ENCODE data around the gene REX1BD. TPM values are rescaled to one million over a fixed set of nuclear protein-coding genes. Genes with fewer than 3 reads are reported as not detected.
A peak's percentile ranks its signal among the peaks of the same experiment; 100 is the strongest.
"Not testable (repeated sequence)": the region's sequence is repeated elsewhere in the genome, so short reads cannot be mapped to it uniquely, and the experiment has no call there.

REX1BD gene
- polyA plus RNA-seq, 3 donors, result 33.3 to 51.5 (median 41.9) TPM

GRCh38 chr19:18559685-18560084 lies 28.9 kb upstream of the REX1BD start:
- no peak for DNase-seq

- no peak for DNase-seq
Measured at GRCh38 chr19:18562086-18562485, 26.5 kb upstream of the REX1BD start.

DNA sequence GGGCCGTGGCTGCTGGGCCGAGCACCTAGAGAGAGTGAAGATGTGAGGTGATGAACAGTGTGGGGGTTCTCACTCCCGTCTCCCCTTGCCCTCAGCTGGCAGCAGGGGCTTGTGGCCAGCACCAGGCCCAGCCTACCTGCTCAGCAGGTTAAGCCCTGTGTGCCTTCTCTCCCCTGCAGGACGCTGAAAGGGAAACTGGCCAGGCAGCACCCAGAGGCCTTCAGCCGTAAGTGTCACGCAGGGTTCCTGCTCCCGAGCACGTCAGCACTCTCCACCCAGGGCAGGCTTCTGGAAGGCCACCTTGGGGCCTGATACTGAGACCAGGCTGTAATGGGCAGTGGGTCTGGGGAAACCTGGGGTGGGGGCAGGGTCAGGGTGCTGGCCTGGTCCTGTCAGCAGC lies 21.6 kb upstream of the REX1BD start:
- no peak for DNase-seq

GRCh38 chr19:18568367-18568766 lies 20.2 kb upstream of the REX1BD start:
- DNase-seq, result no peak

GRCh38 chr19:18571564-18572344 lies 16.8 kb upstream of the REX1BD start, which contains the start of gene UBA52:
Gene UBA52 (plus strand): TSS chr19:18571857. CDS start chr19:18573301, 1,444 bp downstream.
- DNase-seq, result peak; percentile 97

DNA sequence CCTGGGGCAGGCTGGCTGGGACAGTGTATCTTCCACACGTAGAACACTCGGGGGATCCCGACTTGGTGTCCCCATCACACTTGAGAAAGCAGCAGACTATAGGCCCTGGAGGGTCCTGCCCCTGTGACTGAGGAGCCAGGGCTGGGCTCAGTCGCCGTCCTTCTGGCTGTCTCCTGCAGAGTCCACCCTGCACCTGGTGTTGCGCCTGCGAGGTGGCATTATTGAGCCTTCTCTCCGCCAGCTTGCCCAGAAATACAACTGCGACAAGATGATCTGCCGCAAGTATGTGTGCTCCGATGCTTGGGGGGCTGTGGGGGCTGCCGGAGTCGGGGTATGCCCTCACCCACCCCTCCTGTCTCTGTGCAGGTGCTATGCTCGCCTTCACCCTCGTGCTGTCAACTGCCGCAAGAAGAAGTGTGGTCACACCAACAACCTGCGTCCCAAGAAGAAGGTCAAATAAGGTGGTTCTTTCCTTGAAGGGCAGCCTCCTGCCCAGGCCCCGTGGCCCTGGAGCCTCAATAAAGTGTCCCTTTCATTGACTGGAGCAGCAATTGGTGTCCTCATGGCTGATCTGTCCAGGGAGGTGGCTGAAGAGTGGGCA lies 13.8 kb upstream of the REX1BD start:
- no peak for DNase-seq

- DNase-seq, result no peak
Measured at GRCh38 chr19:18576383-18576782, 12.2 kb upstream of the REX1BD start.

DNA sequence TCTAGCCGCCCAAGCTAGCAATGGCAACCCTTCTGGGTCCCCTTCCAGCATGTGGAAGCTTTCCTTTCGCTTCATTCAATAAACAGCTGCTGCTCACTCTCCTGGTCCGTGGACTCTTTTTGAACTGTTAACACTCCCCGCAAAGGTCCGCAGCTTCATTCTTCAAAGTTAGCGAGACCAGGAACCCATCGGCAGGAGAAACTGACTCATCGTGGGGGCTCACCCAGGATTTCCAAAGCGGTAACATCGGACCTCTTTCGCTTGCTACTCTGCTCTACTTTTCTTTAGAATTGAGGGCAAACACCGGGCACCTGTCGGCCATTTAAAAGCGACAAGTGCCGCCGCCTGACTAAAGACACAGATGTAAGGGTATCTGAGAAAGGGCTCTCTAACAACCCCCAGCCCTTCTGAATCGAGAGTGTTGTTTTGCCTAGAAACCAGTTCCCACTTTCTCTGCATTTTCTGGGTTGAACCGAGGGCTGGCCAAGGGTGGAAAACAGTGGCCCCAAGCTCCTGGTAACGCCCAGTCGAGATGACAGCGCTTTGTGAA lies 11.2 kb upstream of the REX1BD start:
- no peak for DNase-seq

DNA sequence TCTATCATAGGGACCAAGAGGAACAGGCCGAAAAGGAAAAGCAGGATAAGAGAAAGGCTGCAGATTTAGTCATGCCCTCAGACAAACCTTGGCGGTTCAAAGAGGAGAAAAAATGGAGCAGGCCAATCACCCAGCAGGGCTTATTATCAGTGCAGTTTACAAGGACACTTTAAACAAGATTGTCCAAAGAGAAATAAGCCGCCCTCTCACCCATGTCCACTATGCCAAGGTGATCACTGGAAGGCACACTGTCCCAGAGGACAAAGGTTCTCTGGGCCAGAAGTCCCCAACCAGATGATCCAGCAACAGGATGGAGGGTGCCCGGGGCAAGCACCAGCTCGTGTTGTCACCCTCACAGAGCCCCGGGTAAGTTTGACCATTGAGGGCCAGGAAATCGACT lies 8.3 kb upstream of the REX1BD start:
- no peak for DNase-seq

- DNase-seq, result no peak
Measured at GRCh38 chr19:18586306-18586705, 2.3 kb upstream of the REX1BD start.

- no peak for DNase-seq
Measured at GRCh38 chr19:18587561-18587960, 1.0 kb upstream of the REX1BD start.

DNA sequence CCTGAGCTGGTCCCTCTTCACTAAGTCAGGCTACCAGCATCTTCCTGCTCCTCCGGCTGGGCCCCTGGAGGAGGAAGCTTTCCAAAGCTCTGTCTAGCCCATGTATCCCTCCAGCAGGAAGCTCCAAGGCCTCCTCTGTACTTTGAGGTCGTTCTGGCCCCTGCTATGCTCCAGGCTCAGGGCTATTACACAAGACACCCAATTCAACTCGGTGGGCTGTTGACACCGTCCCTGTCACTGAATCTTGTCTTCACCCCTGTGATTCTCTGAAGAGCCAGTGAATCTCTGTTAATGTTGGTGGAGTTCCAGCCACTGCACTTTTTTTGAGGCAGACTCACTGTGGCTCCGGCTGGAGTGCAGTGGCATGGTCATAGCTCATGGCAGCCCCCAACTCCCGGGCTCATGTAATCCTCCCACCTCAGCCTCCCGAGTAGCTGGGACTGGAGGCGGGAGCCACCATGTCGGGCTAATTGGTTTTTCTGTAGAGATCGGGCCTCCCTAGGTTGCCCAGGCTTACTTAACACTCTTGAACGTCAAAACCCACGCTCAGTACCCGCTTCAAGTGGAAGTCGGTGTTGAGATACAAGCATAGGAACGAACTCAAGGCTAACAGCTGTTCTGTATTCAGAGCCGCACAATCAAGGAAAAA lies 512 bp upstream of the REX1BD start:
- DNase-seq, result no peak

DNA sequence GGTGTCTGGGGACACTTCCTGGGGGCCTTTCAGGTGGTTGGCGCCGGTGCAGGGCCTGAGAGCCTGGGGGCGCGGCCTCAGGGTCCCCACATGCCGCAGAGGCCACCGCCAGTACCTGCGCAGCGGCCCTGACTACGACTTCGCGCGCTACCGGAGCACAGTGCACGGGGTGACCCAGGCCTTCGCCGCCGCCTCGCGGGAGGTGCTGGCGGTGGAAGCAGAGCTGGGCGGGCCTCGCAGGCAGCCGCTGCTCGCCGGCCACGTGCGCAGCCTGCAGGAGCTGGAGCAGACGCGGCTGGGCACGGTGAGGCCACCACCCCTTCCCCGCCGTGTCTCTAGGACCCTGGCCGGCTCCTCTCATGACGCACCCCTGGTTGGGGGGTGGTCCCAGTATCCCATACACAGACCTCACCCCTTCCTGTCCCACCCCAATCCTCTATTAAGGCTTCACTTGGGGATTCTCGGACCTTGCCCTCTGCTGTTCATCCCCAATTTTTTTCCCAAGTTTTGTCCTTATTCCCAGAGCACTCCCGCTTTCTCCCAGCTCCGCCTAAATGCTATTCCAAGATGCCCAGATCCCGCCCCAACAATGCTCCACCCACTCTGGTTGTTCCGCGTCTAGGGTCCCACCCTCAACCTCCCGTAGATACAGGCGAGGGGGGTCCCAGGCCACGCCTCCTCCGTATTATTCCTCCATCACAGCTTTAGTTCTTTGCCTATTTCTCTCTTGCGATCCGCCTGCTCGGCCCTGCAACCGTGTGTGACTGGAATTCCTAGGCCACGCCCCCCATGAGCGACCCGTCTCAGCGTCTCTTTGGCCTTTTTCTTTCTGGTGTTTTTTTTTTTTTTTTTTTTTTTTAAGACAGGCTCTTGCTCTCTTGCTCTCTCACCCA lies 1.0 kb downstream of the REX1BD start:
- peak; percentile 68 for DNase-seq

GRCh38 chr19:18590273-18591272 lies 2.0 kb downstream of the REX1BD start:
- DNase-seq, result peak; percentile 87

GRCh38 chr19:18591735-18592385 lies 3.3 kb downstream of the REX1BD start:
- DNase-seq, result no peak

DNA sequence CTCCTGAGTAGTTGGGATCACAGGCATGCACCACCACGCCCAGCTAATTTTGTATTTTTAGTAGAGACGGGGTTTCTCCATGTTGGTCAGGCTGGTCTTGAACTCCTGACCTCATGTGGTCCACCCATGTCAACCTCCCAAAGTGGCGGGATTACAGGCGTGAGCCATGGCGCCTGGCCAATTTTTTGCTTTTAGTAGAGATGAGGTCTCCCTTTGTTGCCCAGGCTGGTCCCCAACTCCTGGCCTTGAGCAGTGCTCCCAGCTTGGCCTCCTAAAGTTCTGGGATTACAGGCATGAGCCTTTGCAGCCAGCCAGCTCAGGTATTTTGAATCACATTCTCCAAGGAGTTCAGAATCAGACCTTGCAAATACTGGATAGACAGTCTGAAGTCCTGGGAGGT lies 4.1 kb downstream of the REX1BD start:
- DNase-seq, result not testable (repeated sequence)

- DNase-seq, result no peak
Measured at GRCh38 chr19:18593367-18594095, 4.9 kb downstream of the REX1BD start.

DNA sequence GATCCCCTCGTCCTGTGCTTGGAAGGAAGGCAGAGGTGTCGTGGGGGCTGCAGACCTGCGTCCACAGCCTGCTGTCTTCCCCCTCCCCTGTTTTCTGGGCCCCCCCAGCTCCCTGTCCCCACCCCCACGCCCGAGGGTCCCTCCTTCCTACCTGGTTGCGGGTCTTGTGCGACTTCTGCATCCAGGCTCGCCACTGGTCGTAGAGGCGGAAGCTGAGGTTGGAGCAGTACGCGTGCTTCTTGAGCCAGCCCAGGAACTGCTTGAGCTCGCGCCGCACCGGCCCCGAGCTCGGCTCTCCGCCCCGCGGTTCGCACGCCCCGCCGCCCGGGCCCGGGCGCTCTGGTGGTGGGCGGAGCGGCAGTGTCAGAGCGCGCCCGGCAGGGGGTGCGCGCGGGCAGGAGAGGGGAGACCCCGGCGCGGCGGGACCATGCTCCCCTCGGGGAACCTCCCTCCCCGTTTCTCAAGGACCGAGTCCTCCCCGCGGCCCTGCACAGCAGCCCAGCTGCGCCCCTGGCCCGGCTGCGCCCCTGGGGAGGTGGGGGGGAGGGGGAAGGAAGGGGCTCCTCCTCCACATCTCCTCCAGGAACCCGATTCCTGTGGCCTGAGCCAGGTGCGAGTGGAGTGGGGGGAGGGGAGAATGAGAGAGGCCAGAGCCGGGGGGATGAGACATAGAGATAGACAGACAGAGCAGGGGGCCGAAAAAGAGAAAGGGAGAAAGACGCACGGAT lies 5.7 kb downstream of the REX1BD start:
- DNase-seq, result peak; percentile 85
